Activated T-helper 2 cell treated with anti-CD3 and anti-CD28 coated beads, Interferon-gamma antibody, Interleukin-2, Interleukin-4, amounts not matched to agents 10 μg/mL and 5 μg/mL and 100 μg/mL, durations not matched to agents 14 hours and 24 hours and 36 hours (primary cell): Measurements from ENCODE around the gene MAT2A. TPM values are rescaled to one million over a fixed set of nuclear protein-coding genes. Genes with fewer than 3 reads are reported as not detected.
"Not testable (repeated sequence)": the region's sequence is repeated elsewhere in the genome, so short reads cannot be mapped to it uniquely, and the experiment has no call there.

ENCODE experiments used
- DNase-seq: peaks from one replicate; pipeline ENCODE4 v3.0.0; 2021; ENCODE audit warnings: low spot score
- H3K27ac Mint-ChIP-seq: one replicate; pipeline ENCODE4 v1.8.0; 2021; ENCODE audit warnings: mixed read lengths
- H3K27me3 Mint-ChIP-seq: one replicate; pipeline ENCODE4 v1.8.0; 2021; ENCODE audit warnings: low read depth, mixed read lengths
- H3K36me3 Mint-ChIP-seq: one replicate; pipeline ENCODE4 v1.8.0; 2021; ENCODE audit warnings: low read depth, mixed read lengths
- H3K4me1 Mint-ChIP-seq: one replicate; pipeline ENCODE4 v1.8.0; 2021; ENCODE audit warnings: low read depth, mixed read lengths
- H3K4me3 Mint-ChIP-seq: one replicate; pipeline ENCODE4 v1.8.0; 2021; ENCODE audit warnings: low read depth, mild to moderate bottlenecking, moderate library complexity, mixed read lengths
- H3K9me3 Mint-ChIP-seq: one replicate; pipeline ENCODE4 v1.8.0; 2021; ENCODE audit warnings: mixed read lengths
- intact Hi-C: fragments of 100-400 bp; cut with micrococcal nuclease; formaldehyde crosslinking; loops from one replicate; pipeline ENCODE4 v1.15.1; 2023
- total RNA-seq: library from RNA; stranded (reverse); gene quantifications from 2 replicates; pipeline ENCODE4 v1.2.3, GENCODE V29; 2022

The MAT2A gene
- total RNA-seq, 1 donor from 2014 or later = 403 TPM

DNA sequence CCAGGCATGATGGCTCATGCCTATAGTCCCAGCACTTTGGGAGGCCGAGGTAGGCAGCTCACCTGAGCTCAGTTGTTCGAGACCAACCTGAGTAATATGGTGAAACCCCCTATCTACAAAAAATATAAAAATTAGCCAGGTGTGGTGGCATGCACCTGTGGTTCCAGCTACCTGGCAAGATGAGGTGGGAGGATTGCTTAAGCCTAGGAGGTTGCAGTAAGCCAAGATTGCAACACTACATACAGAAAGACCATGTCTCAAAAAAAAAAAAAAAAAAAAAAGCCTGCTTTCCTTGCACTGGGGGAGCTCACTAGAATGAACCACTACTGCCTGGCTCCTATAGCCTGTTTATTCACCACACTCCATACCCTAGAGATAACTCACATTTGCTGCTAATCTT lies 7.4 kb upstream of the MAT2A start:
- H3K27me3 Mint-ChIP-seq = peaks cover 18% of the 10 kb centered on the region
- peaks cover 3% of the 10 kb centered on the region for H3K36me3 Mint-ChIP-seq
- no peak overlapping the region for H3K4me3 Mint-ChIP-seq
- no peaks in the 10 kb centered on the region for H3K9me3 Mint-ChIP-seq
- DNase-seq = no peak
- no peak overlapping the region for H3K27ac Mint-ChIP-seq
- peaks cover 8% of the 10 kb centered on the region for H3K4me1 Mint-ChIP-seq
- intact Hi-C loops = no loop called here

- H3K4me1 Mint-ChIP-seq = peaks cover 17% of the 10 kb centered on the region
- intact Hi-C loops = no loop called here
- no peak overlapping the region for H3K4me3 Mint-ChIP-seq
- no peak for DNase-seq
- H3K9me3 Mint-ChIP-seq = no peaks in the 10 kb centered on the region
- H3K36me3 Mint-ChIP-seq = peaks cover 11% of the 10 kb centered on the region
- H3K27ac Mint-ChIP-seq = no peak overlapping the region
- peaks cover 2% of the 10 kb centered on the region for H3K27me3 Mint-ChIP-seq
Measured at GRCh38 chr2:85534099-85534498, 4.9 kb upstream of the MAT2A start.

DNA sequence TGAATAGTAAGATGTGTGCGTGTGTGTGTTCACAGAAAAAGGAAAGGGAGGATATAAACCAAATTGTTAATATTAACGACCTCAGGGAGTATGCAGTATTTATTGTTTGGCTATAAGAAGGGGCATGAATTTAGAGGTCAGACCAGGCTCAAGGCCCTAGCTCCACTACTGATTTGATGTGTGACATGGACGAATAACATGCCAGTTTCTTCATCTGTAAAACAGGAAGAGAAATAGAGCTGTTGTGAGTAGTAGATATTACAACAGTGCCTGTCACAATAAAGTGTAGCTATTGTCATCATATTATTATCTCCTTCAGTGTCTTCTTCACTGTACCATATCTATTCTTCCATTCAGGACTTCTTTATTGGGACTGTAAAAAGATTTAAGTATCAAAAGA lies 4.1 kb upstream of the MAT2A start:
- intact Hi-C loops = loop anchor here (5.0 kb wide), 1 partner anchor 67 kb away; the partner anchor contains the start of gene TMEM150A
- Mint-ChIP-seq H3K9me3 (no peaks in the 10 kb centered on the region), H3K36me3 (peaks cover 17% of the 10 kb centered on the region), H3K27ac (no peak overlapping the region), H3K27me3 (no peaks in the 10 kb centered on the region), H3K4me1 (peaks cover 17% of the 10 kb centered on the region), H3K4me3 (no peak overlapping the region)
- no peak for DNase-seq

DNA sequence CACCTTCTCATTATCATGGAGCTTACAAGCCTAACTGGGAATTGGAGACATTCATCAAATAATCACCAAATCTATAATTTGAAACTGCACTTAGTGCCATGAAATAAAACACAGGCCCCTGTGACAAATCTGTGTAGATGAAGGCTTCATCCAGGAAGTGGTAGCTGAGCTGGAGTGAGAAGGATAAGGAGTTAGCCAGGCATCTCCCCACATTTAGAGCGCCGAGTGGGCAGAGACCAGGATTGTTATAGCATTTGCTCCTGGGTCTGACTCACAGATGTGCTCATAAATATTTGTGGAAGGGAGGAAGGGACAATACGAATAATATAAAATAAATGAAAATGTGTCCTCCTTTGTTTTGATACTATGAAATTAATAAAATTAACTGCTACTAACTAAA lies 2.5 kb upstream of the MAT2A start:
- peaks cover 33% of the 10 kb centered on the region for H3K36me3 Mint-ChIP-seq
- H3K27ac Mint-ChIP-seq = no peak overlapping the region
- H3K4me1 Mint-ChIP-seq = peaks cover 24% of the 10 kb centered on the region
- no peaks in the 10 kb centered on the region for H3K9me3 Mint-ChIP-seq
- DNase-seq = no peak
- no peak overlapping the region for H3K4me3 Mint-ChIP-seq
- intact Hi-C loops = loop anchor here (5.0 kb wide), 1 partner anchor 66 kb away; the partner anchor contains the start of gene TMEM150A
- no peaks in the 10 kb centered on the region for H3K27me3 Mint-ChIP-seq

DNA sequence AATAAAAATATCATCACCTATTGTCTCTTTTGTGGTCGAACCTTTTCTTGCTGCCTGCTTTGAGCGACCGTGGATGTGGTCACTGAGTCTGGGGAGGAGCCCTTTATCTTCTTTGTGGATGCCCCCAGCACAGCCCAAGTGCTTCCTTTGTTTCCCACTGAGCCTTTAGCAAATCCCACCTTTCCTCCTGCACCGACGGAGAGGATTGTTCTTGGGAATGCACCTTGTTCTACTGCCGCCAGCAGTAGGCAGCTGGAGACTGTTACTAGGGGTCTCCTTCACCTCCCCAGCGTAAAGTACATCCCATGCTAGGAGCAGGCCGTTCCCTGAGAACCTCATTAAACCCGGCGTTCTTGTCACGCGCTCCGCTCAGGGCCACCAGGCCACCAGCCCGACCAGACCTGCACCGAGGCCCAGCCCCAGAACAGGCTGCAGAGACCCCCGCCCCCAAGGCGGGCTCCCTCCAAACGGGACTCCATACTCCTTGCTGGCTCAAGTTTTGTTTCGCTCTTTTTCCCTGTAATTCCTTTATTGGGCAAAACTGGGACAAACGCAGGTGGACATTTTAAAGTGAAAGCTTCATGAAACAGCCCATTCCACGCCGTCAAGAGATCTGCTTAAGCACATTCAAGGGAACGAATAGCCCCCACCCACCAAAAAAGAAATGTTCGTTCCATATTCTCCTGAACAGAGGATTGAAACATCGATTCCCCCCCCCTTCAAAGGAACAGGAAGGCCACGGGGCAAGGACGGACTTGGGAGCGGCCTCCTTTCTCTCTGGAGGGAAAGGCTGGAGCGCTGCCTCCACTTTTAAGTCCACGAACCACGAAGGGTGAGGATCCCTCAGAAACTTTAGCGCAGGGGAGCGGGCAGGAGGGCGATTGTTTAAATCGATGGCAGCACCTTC lies 1.1 kb upstream of the MAT2A start:
- no peaks in the 10 kb centered on the region for H3K27me3 Mint-ChIP-seq
- peaks cover 38% of the 10 kb centered on the region for H3K4me1 Mint-ChIP-seq
- intact Hi-C loops = loop anchor here (1.0 to 5.0 kb wide), 5 partner anchors 23 to 211 kb away; partner anchors contain the start of genes GGCX, TGOLN2 and TMEM150A
- DNase-seq = peak; percentile 28
- peak overlapping the region; percentile 97 for H3K27ac Mint-ChIP-seq
- H3K36me3 Mint-ChIP-seq = peaks cover 47% of the 10 kb centered on the region
- H3K9me3 Mint-ChIP-seq = no peaks in the 10 kb centered on the region
- peak overlapping the region; percentile 97 for H3K4me3 Mint-ChIP-seq

GRCh38 chr2:85539361-85540132 lies 579 bp downstream of the MAT2A start:
- Mint-ChIP-seq H3K27me3 (no peaks in the 10 kb centered on the region), H3K27ac (peak overlapping the region; percentile 97), H3K4me3 (peak overlapping the region; percentile 97), H3K9me3 (no peaks in the 10 kb centered on the region), H3K4me1 (peaks cover 49% of the 10 kb centered on the region), H3K36me3 (peaks cover 64% of the 10 kb centered on the region)
- peak; percentile 75 for DNase-seq
- intact Hi-C loops = loop anchor here (1.0 to 5.0 kb wide), 5 partner anchors 21 to 213 kb away; partner anchors contain the start of genes GGCX, SH2D6, TGOLN2 and TMEM150A

GRCh38 chr2:85540133-85540648 lies 1.2 kb downstream of the MAT2A start:
- Mint-ChIP-seq H3K36me3 (peaks cover 71% of the 10 kb centered on the region), H3K9me3 (no peaks in the 10 kb centered on the region), H3K27ac (peak overlapping the region; percentile 84), H3K4me3 (peak overlapping the region; percentile 97), H3K27me3 (no peaks in the 10 kb centered on the region), H3K4me1 (peaks cover 49% of the 10 kb centered on the region)
- DNase-seq = no peak
- intact Hi-C loops = no loop called here

DNA sequence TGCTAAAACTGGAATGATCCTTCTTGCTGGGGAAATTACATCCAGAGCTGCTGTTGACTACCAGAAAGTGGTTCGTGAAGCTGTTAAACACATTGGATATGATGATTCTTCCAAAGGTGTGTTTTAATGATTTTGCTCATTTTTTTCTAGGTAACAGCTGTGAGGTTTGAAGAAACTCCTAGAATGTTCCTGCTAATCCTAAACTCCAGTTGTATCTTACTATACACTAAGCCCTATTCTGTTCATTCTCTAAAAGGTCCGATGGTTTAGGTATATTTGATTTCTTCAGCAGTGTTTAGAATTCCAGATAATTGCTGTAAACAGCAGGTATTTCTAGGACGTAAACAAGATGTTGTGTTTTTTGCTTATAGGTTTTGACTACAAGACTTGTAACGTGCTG lies 2.3 kb downstream of the MAT2A start:
- no peak overlapping the region for H3K27ac Mint-ChIP-seq
- peak overlapping the region; percentile 97 for H3K4me3 Mint-ChIP-seq
- H3K36me3 Mint-ChIP-seq = peaks cover 79% of the 10 kb centered on the region
- H3K9me3 Mint-ChIP-seq = no peaks in the 10 kb centered on the region
- H3K27me3 Mint-ChIP-seq = no peaks in the 10 kb centered on the region
- intact Hi-C loops = no loop called here
- peaks cover 44% of the 10 kb centered on the region for H3K4me1 Mint-ChIP-seq
- DNase-seq = no peak

GRCh38 chr2:85541753-85542457 lies 2.9 kb downstream of the MAT2A start:
- Mint-ChIP-seq H3K4me3 (peak overlapping the region; percentile 97), H3K4me1 (peaks cover 38% of the 10 kb centered on the region), H3K27ac (no peak overlapping the region), H3K36me3 (peaks cover 80% of the 10 kb centered on the region), H3K9me3 (no peaks in the 10 kb centered on the region), H3K27me3 (no peaks in the 10 kb centered on the region)
- DNase-seq = no peak
- intact Hi-C loops = no loop called here

- Mint-ChIP-seq H3K4me1 (peaks cover 33% of the 10 kb centered on the region), H3K4me3 (peak overlapping the region; percentile 97), H3K36me3 (peaks cover 82% of the 10 kb centered on the region), H3K9me3 (no peaks in the 10 kb centered on the region), H3K27ac (peak overlapping the region; percentile 21), H3K27me3 (no peaks in the 10 kb centered on the region)
- DNase-seq = no peak
- intact Hi-C loops = no loop called here
Measured at GRCh38 chr2:85542777-85543176, 3.8 kb downstream of the MAT2A start.

DNA sequence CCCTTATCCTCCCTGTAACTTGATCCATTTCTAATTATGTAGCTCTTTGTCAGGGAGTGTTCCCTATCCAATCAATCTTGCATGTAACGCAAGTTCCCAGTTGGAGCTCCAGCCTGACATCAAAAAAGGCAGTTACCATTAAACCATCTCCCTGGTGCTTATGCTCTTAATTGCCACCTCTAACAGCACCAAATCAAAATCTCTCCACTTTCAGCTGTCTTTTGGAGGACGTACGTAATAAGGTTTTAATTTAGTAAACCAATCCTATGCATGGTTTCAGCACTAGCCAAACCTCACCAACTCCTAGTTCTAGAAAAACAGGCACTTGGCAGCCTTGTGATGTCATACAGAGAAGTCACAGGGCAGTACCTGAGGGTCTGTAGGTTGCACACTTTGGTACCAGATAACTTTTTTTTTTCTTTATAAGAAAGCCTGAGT lies 5.3 kb downstream of the MAT2A start:
- DNase-seq, H3K9me3 Mint-ChIP-seq, H3K4me3 Mint-ChIP-seq, intact Hi-C loops, H3K27me3 Mint-ChIP-seq: not testable (repeated sequence)
- Mint-ChIP-seq H3K4me1 (peaks cover 32% of the 10 kb centered on the region), H3K36me3 (peaks cover 83% of the 10 kb centered on the region), H3K27ac (peak overlapping the region; percentile 62)
